ENCODE data around the gene SLC43A3. TPM values are rescaled to one million over a fixed set of nuclear protein-coding genes. Genes with fewer than 3 reads are reported as not detected.

SLC43A3 gene
- total and polyA plus RNA-seq, 9 of the 15 experiments (the other 6 are each of a cell fraction or from before 2014, with no cell fraction given) = 63.7 to 281 (median 139) TPM

- TF ChIP-seq ZNF398 (CRISPR knock-in tag; IDR thresholded peaks at IDR 0.05) (no peak), C11orf30 (IDR thresholded peaks at IDR 0.05; ENCODE audit: low read depth) (no peak)
Observed at GRCh38 chr11:57466680-57467079, 39.8 kb upstream of the SLC43A3 start (continued).

- peaks cover 5% of the 10 kb centered on the region for H4K20me1 ChIP-seq (replicated peaks; ENCODE audit: control insufficient read depth, insufficient read depth, low read length)
- POLR2A ChIA-PET = interaction anchor here (0.7 to 1.3 kb wide), 4 partner anchors 9 to 725 kb away, joined by 3 to 5 read pairs (median 4); no protein-coding TSS in a partner anchor
- in situ Hi-C loops (cut with MboI) (no loop called here), intact Hi-C loops (cut with micrococcal nuclease) (no loop called here)
- no peaks in the 10 kb centered on the region for H3K9me3 ChIP-seq (replicated peaks; ENCODE audit: control insufficient read depth, insufficient read depth, low read depth, low read length)
- no peaks in the 10 kb centered on the region for H3K36me3 ChIP-seq (ENCODE audit: control insufficient read depth, insufficient read depth, low read length)
- ATAC-seq = peak; percentile 29
- H3K27ac ChIP-seq (ENCODE audit: extremely low read depth, low read depth, low read length) = no peak overlapping the region
- H3K4me3 ChIP-seq = no peak overlapping the region
- no peaks in the 10 kb centered on the region for H3K27me3 ChIP-seq (ENCODE audit: control insufficient read depth in 2 of 2, insufficient read depth in 2 of 2, low read length in 2 of 2)
- no peaks in the 10 kb centered on the region for H3K79me2 ChIP-seq (ENCODE audit: control insufficient read depth, insufficient read depth, low read length)
- no peak overlapping the region for H3K4me2 ChIP-seq (ENCODE audit: insufficient read depth, low read length)
- H3K4me1 ChIP-seq (replicated peaks in 1 of 2; ENCODE audit: control insufficient read depth in 2 of 2, insufficient read depth in 2 of 2, low read length in 2 of 2) = peaks cover 7 to 39% of the 10 kb centered on the region in 2 experiments
- CTCF ChIA-PET (ENCODE audit: low intra/inter-chr PET ratio) = no interaction called here
- peak overlapping the region in 1 of 2 experiments; percentile 67; a peak in 2 of 4 replicates for H3K9ac ChIP-seq (ENCODE audit: insufficient read depth in 1 of 2, low read depth in 2 of 2, low read length in 2 of 2)
- DNase-seq (ENCODE audit: extremely low read depth in 1 of 4, low spot score in 3 of 4) = peak; percentile 29 to 64 (median 60)
- no peaks in the 10 kb centered on the region for H3K9me1 ChIP-seq (ENCODE audit: control insufficient read depth, insufficient read depth, low read length)
- no peak for FAIRE-seq
- 37% methylated on average over 24 of the region's 30 CpGs for WGBS (ENCODE audit: insufficient coverage, low coverage, missing lambda C conversion rate)
- H2AFZ ChIP-seq (ENCODE audit: low read depth, low read length) = no peak overlapping the region
- BruUV-seq (replicated peaks) = no TSS peak
- TF ChIP-seq ZHX1 (conservative IDR thresholded peaks at IDR 0.05; ENCODE audit: low read length) = no peak
- peak; percentile 73 for TF ChIP-seq CREM (IDR thresholded peaks at IDR 0.05; ENCODE audit: low read depth)
- peak; percentile 13; a peak in 1 of 4 replicates for TF ChIP-seq NRF1 (conservative IDR thresholded peaks at IDR 0.05 in 1 of 2, IDR thresholded peaks at IDR 0.05 in 1 of 2)
- TF ChIP-seq ZNF384 (IDR thresholded peaks at IDR 0.05; ENCODE audit: low read depth, low read length) = no peak
- peak; percentile 27 to 68 for TF ChIP-seq E2F6 (IDR thresholded peaks at IDR 0.05; ENCODE audit: borderline replicate concordance in 1 of 2, extremely low read depth in 1 of 2, insufficient read depth in 1 of 2, insufficient read length in 1 of 2, low read depth in 1 of 2, low read length in 1 of 2, poor library complexity in 1 of 2, severe bottlenecking in 1 of 2)
- peak; percentile 69 for TF ChIP-seq ATF3 (IDR thresholded peaks at IDR 0.05)
- no peak for TF ChIP-seq ATF3 (CRISPR knock-in tag; conservative IDR thresholded peaks at IDR 0.05)
- peak; percentile 22; the same call in 1 of the 2 replicates for TF ChIP-seq JUND (IDR thresholded peaks at IDR 0.05; ENCODE audit: borderline replicate concordance, low read depth, low read length)
- TF ChIP-seq JUND (tag; IDR thresholded peaks at IDR 0.05; ENCODE audit: borderline replicate concordance, low read depth, low read length) = no peak
- TF ChIP-seq ADNP (tag; IDR thresholded peaks at IDR 0.05) = peak; percentile 52; the same call in 1 of the 2 replicates
Observed at GRCh38 chr11:57464539-57465181, 37.7 kb upstream of the SLC43A3 start.

All from K562 (cell line).